LNCaP clone FGC (cell line): Measurements from ENCODE around the gene SPECC1L.
"Not testable (repeated sequence)": the region's sequence is repeated elsewhere in the genome, so short reads cannot be mapped to it uniquely, and the experiment has no call there.

Experiments
- DNase-seq: peaks from one replicate; pipeline ENCODE4 v3.0.0-alpha.2; 2011; ENCODE audit warnings: low read depth
- H3K4me3 ChIP-seq: 2 replicates; pipeline ENCODE4 v1.5.1; 2011; ENCODE audit warnings: mild to moderate bottlenecking, low read depth, low read length, control low read depth
- CTCF ChIP-seq: IDR thresholded peaks from 2 replicates; pipeline ENCODE4 v1.5.1; 2012; ENCODE audit warnings: mild to moderate bottlenecking; ENCODE audit not compliant: control insufficient read depth, insufficient read depth; ENCODE audit errors: extremely low read depth

The SPECC1L gene

GRCh38 chr22:24282401-24282800 is 11.8 kb downstream of the SPECC1L start:
- no peak for DNase-seq
- TF ChIP-seq CTCF, result no peak
- H3K4me3 ChIP-seq, result no peak overlapping the region

DNA sequence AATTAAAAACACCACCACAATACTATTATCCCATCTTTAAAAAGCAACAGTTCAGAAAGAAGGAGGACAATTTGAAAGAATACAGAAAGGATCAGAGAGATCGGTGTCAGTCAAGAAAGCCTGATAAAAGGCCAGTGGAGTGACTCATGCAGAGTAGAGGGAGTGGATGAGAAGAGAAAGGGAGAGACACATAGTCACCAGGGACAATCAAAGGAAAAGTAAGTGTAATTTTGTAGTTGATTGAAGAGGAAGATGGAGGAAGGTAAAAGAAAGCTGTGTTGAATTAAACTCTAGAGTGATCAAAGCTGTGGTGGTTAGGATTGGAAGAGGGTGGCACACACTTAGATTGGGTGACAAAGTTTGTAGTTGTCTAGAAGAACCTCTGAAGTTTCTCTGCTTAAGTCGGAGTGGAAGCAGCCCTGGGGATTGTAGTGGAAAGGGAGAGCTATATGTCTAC is 14.1 kb downstream of the SPECC1L start:
- no peak for TF ChIP-seq CTCF
- DNase-seq, result no peak
- H3K4me3 ChIP-seq, result no peak overlapping the region

DNA sequence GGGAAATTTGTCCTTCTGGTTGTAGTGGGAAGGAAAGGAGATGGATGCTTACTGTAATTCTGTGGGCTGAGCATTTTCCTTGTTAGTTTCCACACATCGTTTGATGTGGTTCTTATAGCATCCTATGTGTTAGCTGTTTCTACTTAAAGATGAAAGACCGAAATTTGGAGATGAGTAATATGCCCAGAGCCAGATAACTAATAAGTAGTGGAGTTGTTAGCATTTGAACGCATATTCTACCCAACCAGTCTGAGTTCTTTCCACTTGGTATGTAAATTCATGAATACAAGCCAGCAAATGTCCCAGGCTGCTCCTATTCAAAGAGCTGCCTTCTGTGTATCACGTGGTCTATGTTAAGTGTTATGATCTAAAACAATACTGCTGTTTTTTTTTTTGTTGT is 14.6 kb downstream of the SPECC1L start:
- no peak for DNase-seq
- no peak overlapping the region for H3K4me3 ChIP-seq
- TF ChIP-seq CTCF, result no peak

GRCh38 chr22:24287212-24287611 is 16.6 kb downstream of the SPECC1L start:
- not testable (repeated sequence) for DNase-seq, H3K4me3 ChIP-seq

DNA sequence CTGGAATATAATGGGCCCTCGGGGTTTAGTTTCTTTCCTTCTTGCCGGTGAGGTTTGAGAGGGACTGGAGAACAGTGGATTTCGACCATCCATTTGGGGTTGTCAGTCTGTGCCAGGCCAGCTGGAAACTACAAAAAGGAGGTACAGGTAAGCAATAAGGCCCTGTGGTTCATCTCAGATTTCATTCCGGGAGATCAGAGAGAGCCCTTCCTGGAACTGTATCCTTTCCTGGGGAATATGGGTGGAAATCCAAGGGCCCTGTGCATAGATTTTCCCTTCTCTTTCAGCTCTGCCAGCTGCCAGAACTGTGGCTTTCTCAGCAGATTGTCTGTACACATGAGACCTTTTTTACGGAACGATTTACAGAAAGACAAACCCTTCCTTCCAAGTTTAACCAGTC is 17.2 kb downstream of the SPECC1L start:
- DNase-seq, H3K4me3 ChIP-seq: not testable (repeated sequence)

GRCh38 chr22:24289114-24289513 is 18.5 kb downstream of the SPECC1L start:
- TF ChIP-seq CTCF, result no peak
- DNase-seq, result no peak
- no peak overlapping the region for H3K4me3 ChIP-seq

DNA sequence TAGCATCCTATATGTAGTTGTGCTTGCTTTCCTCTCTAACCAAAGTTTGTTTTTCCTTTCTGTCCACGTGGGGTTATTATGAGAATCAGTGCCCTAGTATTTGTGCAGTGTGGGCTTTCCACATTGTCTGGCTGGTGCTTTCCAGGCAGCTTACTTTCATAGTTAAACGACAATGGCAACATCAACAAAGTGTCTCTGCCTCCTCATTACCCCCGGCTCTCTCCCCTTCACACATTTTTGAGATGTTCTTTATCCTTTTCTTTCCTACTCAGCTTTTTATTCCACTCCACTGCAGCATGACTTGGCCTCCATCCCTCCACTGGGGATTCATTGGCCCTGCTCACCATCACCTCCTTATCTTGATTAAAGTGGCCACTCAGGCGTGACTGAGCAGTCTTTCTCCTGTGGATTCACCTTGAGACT is 19.1 kb downstream of the SPECC1L start:
- no peak for DNase-seq
- TF ChIP-seq CTCF, result no peak
- peak overlapping the region; percentile 8; the same call in 1 of the 2 replicates for H3K4me3 ChIP-seq

GRCh38 chr22:24290459-24290858 is 19.8 kb downstream of the SPECC1L start:
- no peak overlapping the region for H3K4me3 ChIP-seq
- no peak for TF ChIP-seq CTCF
- no peak for DNase-seq
